ENCODE results near the gene DLEC1. TPM values are rescaled to one million over a fixed set of nuclear protein-coding genes. Genes with fewer than 3 reads are reported as not detected.
"Not testable (repeated sequence)": the region's sequence is repeated elsewhere in the genome, so short reads cannot be mapped to it uniquely, and the experiment has no call there.

Gene DLEC1
- total RNA-seq, 2 donors from 2014 or later, result 0.25 to 0.52 TPM

DNA sequence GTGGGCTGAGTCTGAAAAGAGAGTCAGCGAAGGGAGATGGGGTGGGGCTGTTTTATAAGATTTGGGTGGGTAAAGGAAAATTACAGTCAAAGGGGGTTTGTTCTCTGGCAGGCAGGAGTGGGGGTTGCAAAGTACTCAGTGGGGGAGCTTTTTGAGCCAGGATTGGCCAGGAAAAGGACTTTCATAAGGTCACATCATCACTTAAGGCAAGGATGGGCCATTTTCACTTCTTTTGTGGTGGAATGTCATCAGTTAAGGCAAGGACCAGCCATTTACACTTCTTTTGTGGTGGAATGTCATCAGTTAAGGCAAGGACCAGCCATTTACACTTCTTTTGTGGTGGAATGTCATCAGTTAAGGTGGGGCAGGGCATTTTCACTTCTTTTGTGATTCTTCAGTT is 44.2 kb downstream of the DLEC1 start:
- not testable (repeated sequence) for H3K27me3 Mint-ChIP-seq; H3K36me3 Mint-ChIP-seq; DNase-seq (ENCODE audit: low spot score); H3K27ac Mint-ChIP-seq; H3K4me1 Mint-ChIP-seq (ENCODE audit: low read depth in 2 of 2); ATAC-seq; H3K4me3 Mint-ChIP-seq; H3K9me3 Mint-ChIP-seq

- DNase-seq (ENCODE audit: low spot score) (no peak), ATAC-seq (no peak)
- Mint-ChIP-seq H3K4me3 (peak overlapping the region; percentile 15), H3K27ac (peak overlapping the region; percentile 6 to 72), H3K36me3 (peaks cover 9% of the 10 kb centered on the region), H3K27me3 (no peaks in the 10 kb centered on the region), H3K4me1 (ENCODE audit: low read depth in 2 of 2) (peaks cover 7 to 9% of the 10 kb centered on the region in 2 donors), H3K9me3 (peaks cover 6% of the 10 kb centered on the region)
These were observed 44.9 kb downstream of the DLEC1 start for GRCh38 chr3:38083871-38084333.

DNA sequence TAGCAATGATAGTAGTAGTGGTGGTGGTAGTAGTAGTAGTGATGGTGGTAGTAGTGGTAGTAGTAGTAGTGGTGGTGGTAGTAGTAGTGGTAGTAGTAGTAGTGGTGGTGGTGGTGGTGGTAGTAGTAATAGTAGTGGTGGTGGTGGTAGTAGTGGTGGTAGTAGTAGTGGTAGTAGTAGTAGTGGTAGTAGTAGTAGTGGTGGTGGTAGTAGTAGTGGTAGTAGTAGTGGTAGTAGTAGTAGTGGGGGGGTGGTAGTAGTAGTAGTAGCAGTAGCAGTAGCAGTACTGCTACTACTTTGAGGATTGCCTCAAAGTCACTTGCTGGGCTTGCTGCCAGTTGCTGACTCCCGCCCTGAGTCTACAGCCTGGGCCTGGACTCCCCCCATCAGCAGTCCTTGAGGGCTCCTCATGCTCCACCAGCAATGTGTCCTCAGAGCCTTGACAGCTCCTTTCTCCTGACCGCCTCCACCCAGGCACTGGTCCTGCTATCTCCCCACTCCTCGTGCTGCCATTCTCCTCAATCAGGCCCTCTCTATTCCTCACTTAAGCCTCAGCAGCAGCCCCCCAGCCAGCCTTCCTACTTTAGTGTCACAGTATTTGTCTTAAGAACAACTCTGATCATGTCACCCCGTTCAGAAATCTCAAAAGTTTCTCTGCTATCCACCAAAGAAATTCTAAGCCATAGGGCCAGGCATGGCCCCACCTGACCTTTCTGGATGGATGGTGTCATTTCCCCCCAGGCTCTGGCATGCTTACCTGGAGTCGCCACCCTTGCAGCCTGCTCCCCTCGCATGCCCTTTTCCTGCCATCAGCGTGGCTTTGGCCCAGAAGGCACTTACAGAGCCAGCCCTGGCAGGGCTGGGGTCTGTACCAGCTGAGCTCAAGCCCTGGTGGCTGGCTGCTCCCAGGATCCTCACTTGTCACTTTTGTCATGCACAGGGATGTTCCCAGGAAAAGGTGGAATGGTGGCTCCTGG is 45.6 kb downstream of the DLEC1 start:
- Mint-ChIP-seq H3K27ac (peak overlapping the region; percentile 6 to 72), H3K4me1 (ENCODE audit: low read depth in 2 of 2) (peaks cover 7 to 9% of the 10 kb centered on the region in 2 donors), H3K27me3 (no peaks in the 10 kb centered on the region), H3K9me3 (peaks cover 6% of the 10 kb centered on the region), H3K36me3 (peaks cover 9% of the 10 kb centered on the region), H3K4me3 (peak overlapping the region; percentile 16)
- DNase-seq (ENCODE audit: low spot score) (no peak), ATAC-seq (peak; percentile 59 to 74)

DNA sequence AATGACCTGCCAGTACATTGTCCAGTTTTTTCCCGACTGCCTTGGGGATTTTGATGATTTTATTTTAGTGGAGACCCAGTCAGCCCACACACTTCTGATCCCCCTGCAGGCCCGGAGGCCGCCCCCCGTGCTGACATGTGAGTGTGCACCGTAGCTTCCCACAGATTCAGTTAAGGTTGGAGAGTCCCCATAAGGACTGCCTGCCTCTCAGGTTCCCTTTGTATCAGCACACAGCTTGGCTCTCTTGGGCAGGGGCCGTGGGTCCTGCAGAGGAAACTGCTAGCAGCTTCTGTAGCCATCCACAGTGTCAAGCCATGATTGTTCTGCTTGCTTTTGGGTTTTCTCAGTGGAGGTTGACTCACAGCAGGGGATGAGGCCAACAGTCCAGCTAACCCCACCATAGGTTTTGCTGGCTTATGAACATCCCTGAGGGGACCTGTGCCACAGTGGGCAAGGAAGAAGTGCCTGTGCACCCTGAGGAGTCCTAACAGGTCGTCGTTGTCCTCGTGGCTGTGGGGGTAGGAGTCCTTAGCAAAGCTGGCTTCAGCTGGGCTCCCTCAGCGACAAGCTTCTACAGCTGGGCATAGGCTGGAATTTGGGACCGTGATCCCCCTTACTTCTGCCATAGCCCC is 46.4 kb downstream of the DLEC1 start:
- ATAC-seq, result peak; percentile 8 to 48
- Mint-ChIP-seq H3K36me3 (peaks cover 9% of the 10 kb centered on the region), H3K4me1 (ENCODE audit: low read depth in 2 of 2) (peaks cover 7 to 9% of the 10 kb centered on the region in 2 donors), H3K27me3 (no peaks in the 10 kb centered on the region), H3K9me3 (peaks cover 6% of the 10 kb centered on the region), H3K4me3 (no peak overlapping the region), H3K27ac (peak overlapping the region; percentile 6 to 72)
- DNase-seq (ENCODE audit: low spot score), result no peak

DNA sequence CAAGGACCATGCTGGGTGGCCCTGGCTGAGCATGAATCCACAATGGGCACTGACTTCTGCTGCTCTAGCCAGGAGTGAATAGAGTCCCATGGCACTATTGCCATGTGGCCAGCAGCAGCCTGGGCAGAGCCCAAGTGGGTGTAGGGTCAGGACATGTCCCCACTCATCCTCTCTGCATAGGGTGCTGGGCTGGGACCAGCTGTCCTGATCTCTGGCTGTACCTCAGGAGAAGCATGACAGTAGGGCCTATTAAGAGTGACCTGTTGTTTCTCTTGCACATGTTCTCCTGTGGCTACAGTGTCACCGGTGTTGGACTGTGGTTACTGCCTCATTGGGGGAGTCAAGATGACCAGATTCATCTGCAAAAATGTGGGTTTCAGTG is 46.9 kb downstream of the DLEC1 start:
- peak; percentile 42 to 60 for ATAC-seq

GRCh38 chr3:38086496-38086895 is 47.5 kb downstream of the DLEC1 start:
- Mint-ChIP-seq H3K27ac (no peak overlapping the region), H3K4me1 (ENCODE audit: low read depth in 2 of 2) (peaks cover 7 to 9% of the 10 kb centered on the region in 2 donors), H3K4me3 (no peak overlapping the region), H3K9me3 (peaks cover 6% of the 10 kb centered on the region), H3K36me3 (peaks cover 9% of the 10 kb centered on the region), H3K27me3 (no peaks in the 10 kb centered on the region)
- ATAC-seq (no peak), DNase-seq (ENCODE audit: low spot score) (no peak)

More for the DNA sequence above, 46.9 kb downstream of the DLEC1 start:
- Mint-ChIP-seq H3K27ac (no peak overlapping the region), H3K27me3 (no peaks in the 10 kb centered on the region), H3K4me1 (ENCODE audit: low read depth in 2 of 2) (peaks cover 7 to 9% of the 10 kb centered on the region in 2 donors), H3K4me3 (no peak overlapping the region), H3K36me3 (peaks cover 9% of the 10 kb centered on the region), H3K9me3 (peaks cover 6% of the 10 kb centered on the region)
- DNase-seq (ENCODE audit: low spot score), result no peak

GRCh38 chr3:38087278-38087677 is 48.3 kb downstream of the DLEC1 start:
- H3K4me3 Mint-ChIP-seq; H3K9me3 Mint-ChIP-seq; H3K27ac Mint-ChIP-seq; H3K36me3 Mint-ChIP-seq; DNase-seq (ENCODE audit: low spot score); H3K27me3 Mint-ChIP-seq; ATAC-seq; H3K4me1 Mint-ChIP-seq (ENCODE audit: low read depth in 2 of 2): not testable (repeated sequence)

DNA sequence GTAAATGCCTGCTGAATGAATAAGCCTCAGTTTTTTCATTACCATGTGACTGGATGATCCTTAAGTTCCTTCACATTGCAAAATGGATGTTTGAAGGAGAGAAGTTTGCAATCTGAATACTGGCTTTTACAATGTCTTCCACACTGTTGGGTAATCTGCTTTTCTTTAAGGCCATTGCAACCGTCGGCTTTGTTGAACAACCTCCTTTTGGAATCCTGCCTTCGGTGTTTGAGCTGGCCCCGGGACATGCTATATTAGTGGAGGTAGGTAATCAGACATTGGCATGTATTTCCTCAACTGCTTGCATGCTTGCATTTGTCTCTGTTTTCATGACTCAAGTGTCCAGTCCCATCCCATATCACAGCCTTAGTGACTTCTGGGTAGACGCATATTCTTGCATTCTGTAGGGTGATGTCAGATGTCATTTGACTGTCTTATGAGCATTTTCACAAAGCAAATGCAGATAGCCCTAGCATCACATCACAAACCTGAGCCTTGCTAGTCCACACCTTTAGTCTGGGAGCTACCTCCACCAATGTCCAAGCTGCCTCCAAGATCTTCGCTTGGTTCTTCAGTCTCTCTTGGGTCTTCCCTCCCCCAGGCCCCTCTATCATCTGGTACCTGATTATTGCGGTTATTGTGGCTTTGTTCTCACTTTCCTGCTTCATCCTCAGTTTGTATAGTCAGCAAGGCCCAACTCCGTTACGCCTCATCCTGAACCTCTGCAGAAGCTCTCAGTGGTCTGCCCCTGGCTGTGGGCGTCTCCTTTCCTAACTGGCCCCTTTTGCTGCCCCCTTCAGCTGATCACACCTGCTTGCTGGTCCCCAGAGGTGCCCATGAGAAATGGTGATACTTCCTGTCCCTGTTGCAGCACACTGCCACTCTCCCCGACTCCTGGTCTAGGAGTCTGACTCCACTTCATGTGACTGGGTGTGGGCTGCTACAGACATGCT is 49.4 kb downstream of the DLEC1 start:
- Mint-ChIP-seq H3K27ac (no peak overlapping the region), H3K9me3 (peaks cover 6% of the 10 kb centered on the region), H3K36me3 (peaks cover 9% of the 10 kb centered on the region)

GRCh38 chr3:38089163-38089562 is 50.2 kb downstream of the DLEC1 start:
- Mint-ChIP-seq H3K27me3 (no peaks in the 10 kb centered on the region), H3K27ac (no peak overlapping the region), H3K36me3 (peaks cover 5% of the 10 kb centered on the region)

More for the DNA sequence above, 49.4 kb downstream of the DLEC1 start:
- ATAC-seq (no peak), DNase-seq (ENCODE audit: low spot score) (no peak)
- no peaks in the 10 kb centered on the region for H3K27me3 Mint-ChIP-seq
- H3K4me3 Mint-ChIP-seq, result no peak overlapping the region
- H3K4me1 Mint-ChIP-seq (ENCODE audit: low read depth in 2 of 2), result peaks cover 7 to 9% of the 10 kb centered on the region in 2 donors

GRCh38 chr3:38090453-38090852 is 51.4 kb downstream of the DLEC1 start:
- ATAC-seq (no peak), DNase-seq (ENCODE audit: low spot score) (no peak)
- H3K27me3 Mint-ChIP-seq, result no peaks in the 10 kb centered on the region
- H3K9me3 Mint-ChIP-seq, result no peaks in the 10 kb centered on the region
- H3K4me3 Mint-ChIP-seq, result no peak overlapping the region
- no peaks in the 10 kb centered on the region for H3K4me1 Mint-ChIP-seq (ENCODE audit: low read depth in 2 of 2)
- H3K36me3 Mint-ChIP-seq, result no peaks in the 10 kb centered on the region
- no peak overlapping the region for H3K27ac Mint-ChIP-seq

More at GRCh38 chr3:38089163-38089562, 50.2 kb downstream of the DLEC1 start:
- Mint-ChIP-seq H3K9me3 (peaks cover 3% of the 10 kb centered on the region), H3K4me3 (no peak overlapping the region), H3K4me1 (ENCODE audit: low read depth in 2 of 2) (peaks cover 5% of the 10 kb centered on the region in 2 donors)
- DNase-seq (ENCODE audit: low spot score), result no peak
- no peak for ATAC-seq

GRCh38 chr3:38094999-38095398 is 56.0 kb downstream of the DLEC1 start:
- no peak overlapping the region for H3K27ac Mint-ChIP-seq
- no peaks in the 10 kb centered on the region for H3K36me3 Mint-ChIP-seq
- no peak for DNase-seq (ENCODE audit: low spot score)
- no peaks in the 10 kb centered on the region for H3K4me1 Mint-ChIP-seq (ENCODE audit: low read depth in 2 of 2)
- ATAC-seq, result no peak
- H3K27me3 Mint-ChIP-seq, result no peaks in the 10 kb centered on the region
- H3K9me3 Mint-ChIP-seq, result no peaks in the 10 kb centered on the region
- H3K4me3 Mint-ChIP-seq, result no peak overlapping the region

DNA sequence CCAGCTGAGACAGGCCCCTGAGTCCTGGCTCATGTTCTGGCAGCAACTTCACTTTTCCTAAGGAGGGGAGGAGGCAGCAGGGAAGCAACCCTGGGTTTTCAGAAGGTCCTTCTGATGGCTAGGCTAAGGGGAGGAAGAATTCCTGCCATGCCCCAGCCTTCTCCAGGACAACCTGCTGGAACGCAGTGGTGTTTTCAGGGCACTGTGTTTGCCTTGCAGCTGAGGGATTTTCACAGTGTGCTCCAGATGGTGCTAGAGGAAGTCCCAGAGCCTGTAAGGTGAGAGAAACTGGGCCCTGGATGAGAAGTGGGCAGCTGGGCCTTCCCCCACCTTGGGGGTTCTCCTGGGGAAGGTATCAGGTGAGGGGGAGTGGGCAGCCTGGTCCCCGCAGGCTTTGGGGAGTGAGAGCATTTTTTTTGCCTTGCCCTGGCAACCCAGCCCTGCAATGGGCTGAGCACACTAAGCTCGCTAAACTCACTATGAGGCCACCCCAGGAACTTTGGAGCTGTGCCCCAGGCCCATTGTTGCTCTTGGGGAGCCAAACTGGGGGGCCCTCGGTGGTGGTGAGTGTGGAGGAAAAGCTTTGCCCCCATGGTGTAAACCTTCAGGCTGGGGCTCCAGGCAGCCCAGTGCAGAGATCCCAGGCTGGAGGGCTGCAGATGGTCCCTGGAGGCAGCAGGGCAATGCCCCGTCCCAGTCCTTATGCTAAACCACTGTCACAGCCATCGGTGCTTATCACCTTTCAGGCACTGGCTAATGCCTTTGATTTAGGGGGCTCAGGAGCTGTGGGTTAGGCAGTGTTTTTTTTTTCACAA is 56.9 kb downstream of the DLEC1 start:
- Mint-ChIP-seq H3K4me1 (ENCODE audit: low read depth in 2 of 2) (no peaks in the 10 kb centered on the region), H3K4me3 (no peak overlapping the region), H3K9me3 (no peaks in the 10 kb centered on the region), H3K36me3 (no peaks in the 10 kb centered on the region), H3K27me3 (no peaks in the 10 kb centered on the region), H3K27ac (no peak overlapping the region)
- no peak for DNase-seq (ENCODE audit: low spot score)
- ATAC-seq, result no peak

All from natural killer cell treated with Interleukin-12 subunit alpha and Interleukin-12 subunit beta and Interleukin-15 and Interleukin-18, amount 100 ng/mL, for 72 hours (primary cell).